Measurements from ENCODE around the gene CCKAR.
A peak's percentile ranks its signal among the peaks of the same experiment; 100 is the strongest.

Gene CCKAR

DNA sequence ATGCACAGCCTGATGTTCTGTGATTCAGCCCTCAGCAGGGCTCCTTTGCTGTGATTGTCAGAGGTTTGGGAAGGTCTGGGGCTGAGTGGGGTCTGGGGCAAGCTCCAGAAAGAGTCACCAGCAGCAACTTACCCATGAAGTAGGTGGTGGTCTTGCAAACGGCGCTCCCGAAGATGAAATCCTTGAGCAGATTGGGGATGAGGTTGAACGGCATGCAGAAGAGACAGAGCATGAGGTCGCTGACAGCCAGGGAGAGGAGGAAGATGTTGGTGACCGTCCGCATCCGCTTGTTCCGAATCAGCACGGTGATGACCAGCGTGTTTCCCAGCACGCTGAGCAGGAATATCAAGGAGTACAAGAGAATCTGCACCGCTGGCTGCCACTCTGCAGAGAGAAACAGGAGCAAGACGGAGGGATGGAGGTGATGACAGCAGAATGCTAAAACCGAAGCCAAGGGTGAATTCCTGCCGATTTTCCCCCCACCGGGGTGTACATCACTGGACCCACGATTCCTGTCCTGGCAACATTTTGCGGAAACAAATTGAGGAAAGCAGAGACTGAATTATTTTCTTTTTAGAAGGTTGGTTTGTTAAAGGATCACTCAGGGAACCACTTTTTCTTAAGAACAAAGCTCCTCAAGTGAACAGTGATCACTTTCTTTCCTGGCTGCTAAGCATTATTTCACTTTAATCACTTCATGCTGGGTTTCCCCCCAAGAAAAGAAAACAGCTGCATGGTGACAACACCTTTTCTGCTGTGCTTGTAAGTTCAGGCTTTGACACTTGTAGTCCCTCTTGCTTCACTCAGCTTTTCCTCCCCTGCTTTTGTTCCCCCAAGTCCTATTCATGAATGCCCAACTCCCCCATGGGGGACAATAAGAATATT, 941 bp downstream of the CCKAR start:
- no peak for FAIRE-seq

DNA sequence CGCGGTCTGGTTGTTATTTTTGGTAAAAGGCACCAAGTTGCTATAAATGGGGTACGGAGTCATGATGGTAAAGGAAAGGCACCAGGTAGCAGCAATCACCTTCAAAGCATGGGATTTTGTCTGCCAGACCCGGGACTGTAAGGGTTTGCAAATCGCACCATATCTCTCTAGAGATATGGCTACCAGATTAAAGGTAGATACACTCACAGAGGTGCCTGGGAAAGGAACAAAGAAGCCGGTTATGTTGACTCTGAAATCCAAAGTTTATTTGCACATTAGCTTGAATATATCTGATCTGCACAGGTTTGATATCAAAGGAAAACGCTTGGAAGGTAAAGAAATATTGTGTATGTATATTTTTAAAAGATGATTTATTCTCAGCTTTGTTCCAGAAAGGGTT, 4.6 kb downstream of the CCKAR start:
- FAIRE-seq: no peak

- no peak for FAIRE-seq
These were observed 5.8 kb downstream of the CCKAR start for GRCh38 chr4:26484516-26484915.

DNA sequence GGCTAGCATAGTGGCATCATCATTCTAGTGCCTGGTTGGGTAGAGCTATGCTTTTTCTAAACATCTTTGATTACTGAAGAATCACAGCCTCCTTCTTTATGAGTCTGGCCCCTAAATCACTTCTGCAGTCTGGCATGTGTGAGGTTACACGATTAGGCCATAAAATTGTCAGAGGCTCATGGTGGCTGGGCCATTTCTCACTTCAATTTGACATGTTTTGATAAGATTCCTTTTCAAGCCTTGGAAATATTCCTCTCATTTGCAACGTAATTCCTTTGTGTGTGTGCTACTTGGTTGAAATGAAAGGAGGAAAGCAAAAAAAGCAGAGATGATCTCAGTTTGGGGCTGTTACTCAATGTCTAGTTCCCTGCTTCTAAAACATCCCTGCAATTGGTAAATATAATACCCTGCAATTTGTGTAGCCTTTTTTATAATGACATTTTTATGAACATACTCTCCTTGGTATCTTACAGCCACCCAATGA, 6.2 kb downstream of the CCKAR start:
- no peak for FAIRE-seq

- no peak for FAIRE-seq
These were observed 7.5 kb downstream of the CCKAR start for GRCh38 chr4:26482508-26483462.

GRCh38 chr4:26478330-26478729, 12.0 kb downstream of the CCKAR start:
- no peak for FAIRE-seq

- no peak for FAIRE-seq
These were observed 13.7 kb downstream of the CCKAR start for GRCh38 chr4:26476545-26476944.

DNA sequence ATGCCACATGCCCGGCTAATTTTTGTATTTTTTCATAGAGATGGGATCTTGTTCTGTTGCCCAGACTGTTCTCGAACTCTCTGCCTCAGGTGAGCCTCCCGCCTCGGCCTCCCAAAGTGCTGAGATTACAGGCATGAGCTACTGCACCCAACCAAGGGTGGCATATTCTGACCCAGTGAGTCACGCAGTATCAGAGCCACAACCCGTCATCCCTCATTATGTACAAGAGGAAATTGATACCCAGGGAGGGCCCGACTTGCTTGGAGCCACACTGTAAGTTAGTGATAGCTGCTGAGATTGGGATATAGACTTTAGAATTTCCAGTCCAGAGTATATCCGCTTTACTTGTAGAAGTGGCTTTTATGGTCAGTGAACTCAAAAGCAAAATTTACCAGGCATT, 14.6 kb downstream of the CCKAR start:
- no peak for FAIRE-seq

GRCh38 chr4:26474551-26474950, 15.7 kb downstream of the CCKAR start:
- no peak for FAIRE-seq

- FAIRE-seq: no peak
These were observed 16.4 kb downstream of the CCKAR start for GRCh38 chr4:26473893-26474292.

DNA sequence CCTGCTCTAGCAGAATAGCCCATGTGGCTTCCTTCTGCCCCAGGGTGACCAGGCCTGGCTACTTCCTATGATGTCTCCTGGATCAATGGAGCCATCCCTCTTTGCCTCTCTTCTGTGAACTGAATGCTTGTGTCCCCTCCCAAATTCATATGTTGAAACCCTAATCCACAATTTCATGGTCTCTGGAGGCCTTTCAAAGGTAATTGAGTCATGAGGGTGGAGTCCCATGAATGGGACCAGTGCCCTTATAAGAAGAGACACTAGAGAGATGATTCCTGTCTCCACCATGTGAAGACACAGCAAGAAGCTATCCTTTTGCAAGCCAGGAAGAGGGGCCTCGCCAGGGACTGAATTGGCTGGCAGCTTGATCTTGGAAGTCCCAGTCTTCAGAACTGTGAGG, 18.4 kb downstream of the CCKAR start:
- no peak for FAIRE-seq

GRCh38 chr4:26468977-26469376, 21.3 kb downstream of the CCKAR start:
- no peak for FAIRE-seq

DNA sequence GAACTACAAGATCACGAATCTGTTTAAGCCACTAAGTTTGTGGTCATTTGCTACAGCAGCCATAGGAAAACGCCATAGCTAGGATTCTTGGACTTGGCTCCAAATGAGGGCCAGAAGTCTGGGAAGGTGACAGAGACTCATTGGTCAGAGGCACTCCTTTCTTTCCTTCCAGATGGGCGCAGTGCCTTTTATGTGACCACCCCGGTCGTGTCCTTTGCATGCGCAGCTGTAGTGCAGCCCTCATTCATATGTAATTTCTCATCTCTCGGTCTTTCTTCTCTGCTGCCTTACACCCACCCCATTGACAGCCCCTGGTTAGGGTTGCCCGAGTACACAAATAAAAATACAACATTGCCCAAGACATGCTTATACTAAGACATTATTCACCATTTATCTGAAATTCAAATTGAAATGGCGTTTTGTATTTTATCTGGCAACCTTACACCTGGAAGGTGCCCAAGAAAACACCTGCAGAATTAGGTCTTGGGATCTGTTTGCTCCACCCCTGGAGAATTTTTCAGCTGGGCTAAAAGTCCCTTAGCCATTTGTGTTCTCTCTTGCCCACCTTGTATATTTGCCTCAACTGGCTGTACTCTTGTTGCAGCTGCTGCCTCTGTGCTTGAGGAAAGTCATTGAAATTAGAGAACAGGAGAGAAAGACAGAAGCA, 21.9 kb downstream of the CCKAR start:
- no peak for FAIRE-seq

DNA sequence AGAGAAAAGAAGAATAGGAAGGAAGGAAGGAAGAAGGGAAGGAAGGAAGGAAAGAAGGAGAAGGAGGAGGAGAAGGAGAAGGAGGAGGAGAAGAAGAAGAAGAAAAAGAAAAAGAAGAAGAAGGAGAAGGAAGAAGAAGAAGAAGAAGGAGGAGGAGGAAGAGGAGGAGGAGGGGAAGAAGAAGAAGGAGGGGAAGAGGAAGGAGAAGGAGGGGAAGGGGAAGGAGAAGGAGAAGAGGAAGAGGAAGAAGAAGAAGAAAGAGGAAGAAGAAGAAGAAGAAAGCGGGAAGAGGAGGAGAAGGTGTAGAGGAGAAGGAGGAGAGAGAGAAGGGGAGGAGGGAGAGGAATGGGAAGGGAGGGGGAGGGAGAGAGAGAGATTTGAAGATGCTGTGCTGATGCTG, 22.6 kb downstream of the CCKAR start:
- no peak for FAIRE-seq

GRCh38 chr4:26466578-26467270, 23.6 kb downstream of the CCKAR start:
- no peak for FAIRE-seq

GRCh38 chr4:26464420-26465095, 25.7 kb downstream of the CCKAR start:
- FAIRE-seq: no peak

DNA sequence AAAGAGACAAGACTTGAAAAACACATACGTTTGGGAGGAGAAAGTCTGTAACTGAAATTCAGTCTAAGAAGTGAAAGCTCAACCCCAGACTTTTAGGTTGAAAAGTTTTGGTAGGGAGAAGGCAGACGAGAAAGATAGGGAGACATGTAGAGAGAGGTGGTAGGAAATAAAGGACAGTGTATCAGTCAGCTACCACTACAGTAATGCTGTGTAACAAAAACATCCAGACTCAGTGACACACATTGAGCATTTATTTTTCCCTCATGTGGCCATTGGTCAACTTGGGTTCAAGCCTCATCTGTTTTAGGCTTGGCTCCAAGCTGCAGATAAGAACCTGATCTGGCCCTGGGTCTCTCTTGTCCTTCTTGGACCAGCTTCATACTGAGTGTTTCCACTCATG, 26.9 kb downstream of the CCKAR start:
- FAIRE-seq: no peak

DNA sequence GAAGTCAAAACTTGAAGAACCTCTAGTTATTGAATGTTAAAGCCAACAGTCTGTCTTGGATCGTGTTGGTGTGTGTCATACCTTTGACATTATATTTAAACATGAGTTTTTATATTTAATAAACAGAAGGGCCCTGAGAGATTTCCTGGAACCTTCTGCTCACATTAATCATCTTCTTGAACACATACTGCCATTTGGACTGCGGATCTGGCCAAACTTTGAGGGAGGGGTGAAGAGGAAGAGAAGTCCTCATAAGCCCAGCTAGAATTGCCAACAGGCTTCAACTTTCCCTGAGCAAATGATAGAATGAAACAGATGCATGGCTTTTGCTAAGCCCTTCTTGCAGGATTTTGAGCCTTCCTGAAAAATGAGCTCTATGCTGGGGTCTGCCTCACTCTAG, 27.4 kb downstream of the CCKAR start:
- FAIRE-seq: no peak

DNA sequence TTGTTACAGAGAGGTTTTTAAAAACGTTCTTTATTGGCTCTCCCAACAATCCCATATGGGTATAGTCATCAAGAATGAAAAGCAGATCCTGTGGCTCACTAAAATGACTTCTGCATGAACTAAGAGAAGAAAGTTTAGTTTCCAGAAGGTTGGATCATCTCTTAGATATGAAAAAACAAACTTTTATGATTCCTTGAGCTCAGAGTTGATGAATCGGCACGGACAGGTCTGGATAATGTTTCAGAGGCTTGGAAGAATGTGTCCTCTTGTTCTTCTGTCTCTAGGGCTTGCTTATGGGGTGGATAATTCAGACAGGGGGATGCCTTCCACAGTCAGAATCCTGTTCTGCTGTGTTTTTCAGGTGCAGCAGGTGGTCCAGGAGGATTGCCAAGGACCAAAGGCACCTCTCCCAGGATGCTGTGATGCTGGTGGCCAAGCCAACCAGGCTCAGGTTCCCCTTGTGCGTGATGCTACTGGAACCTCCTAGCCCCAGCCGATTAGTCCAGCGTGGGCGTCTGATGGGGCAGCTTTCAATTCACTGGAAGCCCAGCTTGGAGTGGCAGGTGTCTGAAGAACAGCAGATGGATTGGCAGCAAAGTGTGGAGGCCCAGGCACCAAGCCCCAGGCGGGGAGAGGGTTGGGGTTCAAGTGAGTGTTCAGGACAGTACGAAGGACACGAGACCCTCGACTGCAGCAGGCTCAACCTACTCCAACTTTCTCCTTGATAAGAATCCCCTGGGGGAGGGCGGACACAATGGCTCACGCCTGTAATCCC, 30.3 kb downstream of the CCKAR start:
- FAIRE-seq: no peak

DNA sequence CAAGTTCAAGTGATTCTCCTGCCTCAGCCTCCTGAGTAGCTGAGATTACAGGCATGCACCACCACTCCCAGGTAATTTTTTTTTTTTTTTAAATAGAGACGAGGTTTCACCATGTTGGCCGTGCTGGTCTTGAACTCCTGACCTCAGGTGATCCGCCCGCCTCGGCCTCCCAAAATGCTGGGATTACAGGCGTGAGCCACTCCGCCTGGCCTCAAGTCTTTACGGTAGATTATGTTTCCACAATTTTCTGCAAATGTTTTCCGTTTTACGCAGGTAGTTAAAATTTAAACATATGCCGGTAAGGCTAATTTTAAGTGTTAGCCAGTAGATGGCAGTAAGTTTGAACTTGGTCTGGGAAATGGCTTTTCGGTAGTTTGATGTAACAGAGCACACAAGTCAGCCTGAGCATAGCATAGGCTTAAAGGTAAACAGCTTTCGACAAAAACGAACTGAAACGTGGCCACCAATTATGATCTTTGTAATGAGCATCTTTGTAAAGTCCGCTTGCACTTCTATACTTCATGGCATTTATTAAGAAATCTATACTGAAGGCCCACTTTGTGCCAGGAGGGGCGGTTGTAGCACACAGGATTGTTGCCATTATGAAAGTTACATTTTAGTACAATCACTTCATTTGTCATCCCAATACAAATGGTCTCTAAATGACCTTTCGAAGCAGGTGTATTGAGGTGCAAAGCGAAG, 31.1 kb downstream of the CCKAR start:
- FAIRE-seq: peak; percentile 47
